NCI-H2227 (cell line): Measurements from ENCODE around the gene PRDM10.
A peak's percentile ranks its signal among the peaks of the same experiment; 100 is the strongest.

Experiments used
- DNase-seq: peaks from one replicate; lab custom pipeline; 2025; ENCODE audit not compliant: unreplicated experiment; lab: John Stamatoyannopoulos, UW

Gene PRDM10

DNA sequence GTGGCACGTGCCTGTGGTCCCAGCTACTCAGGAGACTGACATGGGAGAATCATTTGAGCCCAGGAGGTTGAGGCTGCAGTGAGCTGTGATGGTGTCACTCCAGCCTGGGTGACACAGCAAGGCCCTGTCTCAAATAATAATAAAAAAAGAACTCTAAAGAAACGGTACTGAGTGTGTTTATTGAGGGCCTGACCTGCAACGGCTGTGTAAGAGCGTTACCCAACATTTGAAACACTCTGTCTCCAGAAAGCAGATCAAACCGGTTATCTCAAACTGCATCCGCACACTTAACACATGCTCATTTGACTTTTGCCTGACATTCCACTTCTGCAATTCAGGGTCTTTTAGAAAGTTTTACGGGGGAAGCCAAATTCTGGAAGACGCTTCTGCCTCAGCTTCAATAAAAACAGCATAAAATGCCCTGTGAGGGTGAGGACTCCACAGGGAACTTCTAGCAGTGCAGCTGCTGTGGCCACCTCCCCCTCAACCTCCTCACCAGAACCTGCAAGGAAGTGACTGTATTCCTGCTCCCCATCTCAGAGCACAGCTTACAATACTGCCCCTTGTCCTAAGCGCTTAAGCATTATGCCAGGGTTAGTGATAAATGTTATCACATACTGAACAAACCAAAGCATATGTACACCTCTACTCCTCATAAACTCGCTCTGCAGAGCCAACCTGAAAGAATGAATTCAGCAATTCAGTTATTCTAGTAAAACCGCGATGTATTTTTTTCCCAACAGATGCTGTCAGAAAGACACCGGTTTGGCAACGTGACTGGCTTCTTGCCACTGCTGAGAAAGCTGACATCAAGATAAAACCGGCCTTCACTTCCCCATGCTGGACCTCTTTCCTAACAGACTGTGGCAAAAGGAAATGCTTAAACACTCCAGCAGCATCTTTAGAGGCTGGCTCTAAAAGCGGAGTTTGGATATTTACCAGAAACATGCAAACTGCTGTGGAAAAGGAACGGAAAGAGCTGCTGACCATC is 52.2 kb downstream of the PRDM10 start:
- DNase-seq, result peak; percentile 8

DNA sequence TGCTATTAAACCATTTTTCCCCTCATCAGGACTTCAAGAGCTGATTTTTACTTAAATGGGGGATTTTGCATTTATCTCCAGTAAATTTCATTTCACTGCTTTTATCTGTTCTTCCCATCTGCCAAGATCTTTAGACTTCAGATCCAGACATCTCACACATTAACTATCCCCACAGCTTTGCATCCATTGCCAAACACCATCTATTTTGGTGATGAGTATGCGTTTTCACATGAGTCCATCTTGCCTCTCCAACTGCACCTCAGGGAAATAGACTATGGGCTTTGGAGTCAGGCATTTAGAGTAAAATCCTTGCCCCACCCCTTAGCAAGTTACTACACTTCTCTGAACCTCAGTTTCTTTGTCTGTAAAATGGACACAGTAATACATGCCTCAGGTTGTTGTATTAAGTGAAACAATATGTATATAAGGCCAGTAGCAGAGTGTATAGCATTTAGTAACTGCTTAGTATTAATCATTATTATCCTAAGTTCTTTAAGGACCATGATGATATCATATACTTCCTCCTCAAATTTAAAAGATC is 53.6 kb downstream of the PRDM10 start:
- DNase-seq, result no peak

GRCh38 chr11:129947474-129947873 is 55.2 kb downstream of the PRDM10 start:
- no peak for DNase-seq

DNA sequence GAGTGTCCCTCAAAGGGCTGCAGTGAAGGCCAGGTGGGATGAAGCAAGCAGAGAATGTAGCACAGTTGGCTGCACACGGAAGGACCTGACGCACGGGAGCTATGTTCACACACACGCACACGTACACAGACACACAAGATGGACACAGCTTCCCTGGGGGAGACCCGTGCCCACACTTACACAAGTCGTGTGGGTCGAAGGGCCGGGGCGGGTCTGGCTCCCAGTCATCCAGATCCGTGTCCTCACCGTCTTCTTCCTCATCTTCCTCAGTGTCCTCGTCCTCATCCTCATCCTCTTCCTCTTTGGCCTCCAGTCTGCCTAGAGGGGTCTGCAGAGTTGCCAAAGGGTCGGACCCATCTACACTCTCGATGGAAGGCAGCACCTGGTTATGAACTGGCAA is 55.7 kb downstream of the PRDM10 start:
- DNase-seq, result no peak

GRCh38 chr11:129946256-129946655 is 56.4 kb downstream of the PRDM10 start:
- no peak for DNase-seq

DNA sequence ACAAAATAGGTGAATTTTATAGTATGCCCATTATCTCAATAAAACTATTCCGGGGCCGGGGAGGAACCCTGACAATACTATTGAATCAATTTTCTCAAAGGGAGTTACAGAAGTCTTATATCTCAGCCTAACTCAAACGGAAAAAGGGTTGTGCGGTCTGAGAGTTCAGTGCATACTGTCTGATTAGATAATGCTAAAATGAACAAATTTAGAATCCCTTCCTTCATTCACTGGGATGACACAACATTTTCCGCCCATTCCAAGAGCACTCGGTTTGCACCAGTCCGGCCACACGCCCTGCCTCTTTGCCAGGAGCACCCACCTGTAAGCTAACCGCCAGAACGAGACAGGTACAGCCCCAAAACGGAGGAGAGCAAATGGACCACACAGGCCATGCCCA is 57.3 kb downstream of the PRDM10 start:
- no peak for DNase-seq

- no peak for DNase-seq
These were observed 57.9 kb downstream of the PRDM10 start for GRCh38 chr11:129944696-129945095.

- no peak for DNase-seq
These were observed 59.6 kb downstream of the PRDM10 start for GRCh38 chr11:129943036-129943435.

DNA sequence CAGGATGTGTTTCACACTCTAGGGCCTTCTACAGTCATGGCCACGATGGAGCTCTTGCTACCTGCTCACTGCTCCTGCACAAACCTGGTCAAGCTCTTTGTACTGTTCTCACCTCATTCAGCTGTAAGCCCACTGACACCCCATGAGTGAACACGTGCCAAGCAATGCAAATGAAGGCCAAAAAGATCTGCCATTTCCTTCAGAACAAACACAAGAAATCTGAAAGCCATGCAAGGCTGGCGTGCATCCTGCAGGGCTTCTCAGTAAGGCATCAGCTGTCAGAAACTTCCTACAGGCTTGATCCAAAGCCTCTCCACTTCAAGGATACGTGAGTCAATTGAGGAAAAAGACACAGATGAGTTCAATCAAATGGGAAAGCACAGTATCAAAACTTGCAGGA is 63.1 kb downstream of the PRDM10 start:
- no peak for DNase-seq

DNA sequence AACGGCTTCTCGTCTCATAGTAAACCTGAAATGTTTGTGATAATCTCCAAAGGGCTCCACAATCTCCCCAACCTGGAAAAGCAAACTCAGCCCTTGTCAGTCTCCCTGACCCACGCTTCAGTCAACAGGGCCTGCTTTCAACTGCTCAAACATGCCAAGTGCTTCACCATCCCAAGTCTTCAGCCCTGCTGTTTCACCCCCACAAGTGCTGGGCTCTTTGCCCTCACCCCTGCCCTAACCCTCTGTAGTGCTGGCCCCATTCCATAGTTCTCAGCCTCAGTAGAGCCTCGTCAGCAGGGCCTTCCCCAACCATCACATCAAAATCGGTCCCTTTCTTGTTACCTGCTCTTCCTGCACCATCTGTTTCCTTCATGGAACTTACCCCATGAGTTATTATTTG is 63.9 kb downstream of the PRDM10 start:
- DNase-seq, result no peak

DNA sequence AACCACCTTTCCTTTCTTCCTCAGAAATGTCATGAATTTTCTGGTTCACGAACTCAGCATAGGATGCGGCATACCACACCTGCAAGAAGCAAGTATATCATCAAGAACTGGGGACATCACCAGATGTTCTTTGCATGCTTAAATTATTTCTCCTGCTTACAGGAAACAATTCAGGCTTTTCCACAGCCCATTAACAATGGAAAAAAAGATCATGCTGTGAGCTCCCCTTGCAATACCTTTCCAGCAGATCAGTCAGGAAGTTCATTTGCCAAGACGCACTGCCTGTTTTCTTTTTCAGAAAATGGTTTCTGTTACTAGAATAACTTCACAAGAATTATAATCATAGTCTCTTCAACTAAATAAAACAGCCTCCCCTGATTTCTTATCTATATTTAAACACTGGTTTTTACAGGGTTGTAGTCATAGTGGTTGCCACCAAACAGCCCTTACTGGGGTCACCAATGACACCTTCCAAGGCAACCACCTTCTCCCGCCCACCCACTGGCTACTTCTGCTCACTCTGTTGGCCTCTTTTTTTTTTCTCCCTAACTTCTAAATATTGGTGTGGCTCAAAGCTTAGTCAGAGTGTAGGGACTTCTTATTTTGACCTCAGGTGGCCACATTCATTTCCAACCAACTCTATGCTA is 64.9 kb downstream of the PRDM10 start:
- DNase-seq, result no peak

DNA sequence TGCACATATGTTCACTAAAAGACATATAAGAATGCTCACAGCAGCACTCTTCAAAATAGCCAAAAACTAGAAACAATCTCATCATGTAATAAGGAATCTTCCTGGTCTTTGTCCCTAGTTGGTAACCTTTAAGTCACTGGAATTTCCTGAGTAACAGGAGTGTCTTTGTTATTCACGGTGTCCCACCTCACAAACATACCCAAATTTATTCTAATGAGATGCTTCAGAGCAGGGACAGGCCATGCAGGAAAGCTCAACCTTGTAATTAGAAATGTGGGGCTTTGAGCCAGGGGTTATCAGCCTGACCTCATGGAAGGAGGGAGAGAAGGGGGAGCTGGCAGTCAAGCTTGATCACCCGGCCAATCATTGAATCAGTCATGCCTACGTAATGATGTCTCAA is 66.9 kb downstream of the PRDM10 start:
- DNase-seq, result no peak

DNA sequence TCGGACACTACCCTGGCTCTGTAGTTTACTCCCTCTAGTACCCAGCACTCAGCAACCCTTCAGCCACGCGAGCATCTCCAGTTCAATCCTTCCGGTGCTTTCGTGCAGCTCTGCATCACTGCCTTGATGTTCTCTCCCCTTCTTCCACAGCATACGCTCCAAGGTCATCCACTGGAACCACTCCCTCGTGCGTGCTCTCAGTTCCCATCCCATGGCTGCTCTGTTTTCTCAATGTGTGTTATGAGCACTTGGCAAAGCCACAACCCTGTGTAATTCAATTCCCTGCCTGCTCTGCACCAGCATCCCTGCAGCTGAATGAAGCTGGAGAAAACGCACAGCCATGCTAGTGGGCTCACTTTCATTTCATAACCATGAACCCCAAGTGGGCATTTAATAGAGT is 68.7 kb downstream of the PRDM10 start:
- no peak for DNase-seq

- DNase-seq, result no peak
These were observed 69.4 kb downstream of the PRDM10 start for GRCh38 chr11:129933262-129933661.

- DNase-seq, result no peak
These were observed 70.1 kb downstream of the PRDM10 start for GRCh38 chr11:129932381-129933067.

DNA sequence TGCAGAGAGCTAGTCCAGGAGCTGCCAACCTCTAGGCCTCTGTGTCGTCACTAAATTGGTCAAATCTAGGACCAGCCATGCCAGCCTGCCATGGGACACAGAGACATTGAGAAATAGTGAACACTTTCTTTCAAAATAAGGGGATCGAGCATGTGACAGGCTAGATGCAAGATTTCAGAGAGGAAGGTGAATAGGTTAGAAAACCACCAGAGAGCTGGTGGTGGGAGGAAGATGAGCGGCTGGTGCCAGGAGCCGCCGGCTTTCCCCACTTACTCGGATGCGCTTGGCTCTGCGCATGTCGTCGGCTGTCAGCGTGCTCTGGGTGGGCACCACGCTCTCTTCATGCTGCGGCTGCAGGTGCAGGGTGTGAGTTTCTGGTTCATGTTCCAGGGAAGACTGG is 71.9 kb downstream of the PRDM10 start:
- DNase-seq, result no peak

DNA sequence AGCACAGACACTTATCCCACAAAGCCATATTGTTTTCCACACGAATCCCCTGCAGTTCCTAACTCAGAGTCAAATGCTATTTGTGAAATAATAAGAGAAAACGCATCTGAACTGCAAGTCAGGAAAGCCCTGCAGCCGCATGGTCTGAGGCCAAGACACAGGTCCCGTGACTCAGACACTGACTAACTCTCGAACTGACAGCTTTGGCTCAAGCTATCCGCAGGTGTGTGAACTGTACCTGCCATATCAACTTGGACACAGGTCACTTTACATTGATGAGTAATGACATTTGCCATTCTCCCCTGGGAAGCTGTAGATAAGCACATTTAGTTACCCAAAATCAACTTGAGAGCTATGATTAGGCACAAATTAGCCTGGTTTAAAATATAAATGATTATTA is 72.3 kb downstream of the PRDM10 start:
- DNase-seq, result no peak

- no peak for DNase-seq
These were observed 72.9 kb downstream of the PRDM10 start for GRCh38 chr11:129929721-129930120.

DNA sequence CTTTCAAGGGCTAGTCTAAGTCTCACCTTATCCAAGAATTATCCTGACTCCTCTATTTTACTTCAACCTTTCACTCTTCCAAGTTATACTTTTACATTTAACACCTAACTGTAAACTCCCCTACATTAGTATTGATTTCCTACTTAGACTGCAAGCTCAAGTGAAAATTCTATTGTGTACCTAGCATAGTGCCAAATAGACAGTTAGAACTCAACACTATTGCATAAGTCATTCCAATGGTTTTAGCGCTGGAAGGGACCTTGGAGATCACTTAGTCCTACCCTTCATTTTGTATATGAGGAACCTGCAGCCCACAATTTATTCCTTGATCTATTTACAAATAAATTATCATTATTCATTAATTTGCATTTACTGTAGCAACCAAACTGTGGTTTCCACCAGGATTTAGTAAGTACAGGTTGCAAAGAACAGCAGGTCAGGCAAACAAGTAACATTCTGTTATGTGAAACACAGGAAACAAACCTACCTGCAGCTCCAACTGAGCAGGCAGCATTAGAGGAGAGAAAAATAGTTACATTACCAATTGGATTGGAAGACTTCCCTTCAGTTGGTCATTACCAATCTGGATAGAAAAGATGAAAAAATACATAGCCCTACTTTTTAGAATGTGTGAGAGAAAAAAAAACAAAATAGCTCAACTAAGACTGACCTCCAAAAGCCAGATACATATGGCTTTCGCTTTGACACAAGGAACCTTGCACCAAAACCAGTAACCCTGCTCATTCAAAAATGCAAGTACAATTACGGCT is 73.5 kb downstream of the PRDM10 start:
- no peak for DNase-seq

- no peak for DNase-seq
These were observed 80.0 kb downstream of the PRDM10 start for GRCh38 chr11:129922674-129923073.

DNA sequence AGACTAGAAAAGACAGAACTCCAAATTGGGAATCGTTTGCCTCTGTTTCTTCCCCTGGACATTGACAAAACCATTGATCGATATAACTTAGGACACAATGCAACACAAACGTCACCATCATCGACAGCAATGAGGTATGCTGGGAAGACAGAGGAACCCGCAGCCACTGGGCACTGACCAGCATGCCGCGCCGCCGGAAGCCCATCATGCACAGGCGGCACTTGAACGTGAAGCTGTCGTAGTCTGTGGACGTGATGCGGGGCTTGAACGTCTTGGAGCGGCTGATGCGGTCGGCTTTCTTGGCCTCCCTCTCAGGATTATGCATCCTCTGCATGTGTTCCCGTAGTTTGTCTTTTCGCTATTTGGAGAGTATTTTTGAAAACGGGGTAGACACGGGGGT is 84.3 kb downstream of the PRDM10 start:
- DNase-seq, result no peak
